ENCODE measurements around the gene C9orf43. TPM values are rescaled to one million over a fixed set of nuclear protein-coding genes. Genes with fewer than 3 reads are reported as not detected.
"Not testable (repeated sequence)": the region's sequence is repeated elsewhere in the genome, so short reads cannot be mapped to it uniquely, and the experiment has no call there.

Gene C9orf43
- total and polyA plus RNA-seq, 2 experiments from 2014 or later, result 1.4 to 2.3 TPM

GRCh38 chr9:113380869-113381378, 29.6 kb upstream of the C9orf43 start:
- Histone ChIP-seq H3K4me1 (ENCODE audit: low read depth) (peaks cover 11% of the 10 kb centered on the region), H3K4me3 (no peak overlapping the region), H3K27ac (peak overlapping the region; percentile 86), H3K9me3 (ENCODE audit: low read depth) (no peaks in the 10 kb centered on the region), H3K27me3 (no peaks in the 10 kb centered on the region), H3K36me3 (no peaks in the 10 kb centered on the region)
- TF ChIP-seq CTCF (IDR thresholded peaks at IDR 0.05; ENCODE audit: low read depth, low read length), result no peak
- no peak for DNase-seq (ENCODE audit: low read depth in 1 of 2, low spot score in 1 of 2)

- not testable (repeated sequence) for H3K36me3 ChIP-seq; DNase-seq (ENCODE audit: low read depth in 1 of 2, low spot score in 1 of 2); H3K27me3 ChIP-seq; H3K4me3 ChIP-seq; H3K9me3 ChIP-seq (ENCODE audit: low read depth); H3K27ac ChIP-seq
- H3K4me1 ChIP-seq (ENCODE audit: low read depth), result peaks cover 11% of the 10 kb centered on the region
Observed at GRCh38 chr9:113381441-113381840, 29.1 kb upstream of the C9orf43 start.

- no peak for TF ChIP-seq CTCF (IDR thresholded peaks at IDR 0.05; ENCODE audit: low read depth, low read length)
- no peak overlapping the region for H3K4me3 ChIP-seq
- peaks cover 11% of the 10 kb centered on the region for H3K4me1 ChIP-seq (ENCODE audit: low read depth)
- DNase-seq (ENCODE audit: low read depth in 1 of 2, low spot score in 1 of 2), result no peak
- H3K36me3 ChIP-seq, result no peaks in the 10 kb centered on the region
- no peaks in the 10 kb centered on the region for H3K9me3 ChIP-seq (ENCODE audit: low read depth)
- H3K27ac ChIP-seq, result no peak overlapping the region
- no peaks in the 10 kb centered on the region for H3K27me3 ChIP-seq
Observed at GRCh38 chr9:113381909-113382411, 28.6 kb upstream of the C9orf43 start.

- Histone ChIP-seq H3K4me1 (ENCODE audit: low read depth) (no peaks in the 10 kb centered on the region), H3K9me3 (ENCODE audit: low read depth) (no peaks in the 10 kb centered on the region), H3K27me3 (no peaks in the 10 kb centered on the region), H3K4me3 (no peak overlapping the region), H3K27ac (peak overlapping the region; percentile 75), H3K36me3 (peaks cover 6% of the 10 kb centered on the region)
- TF ChIP-seq CTCF (IDR thresholded peaks at IDR 0.05; ENCODE audit: low read depth, low read length), result no peak
- DNase-seq (ENCODE audit: low read depth in 1 of 2, low spot score in 1 of 2), result no peak
Observed at GRCh38 chr9:113386571-113387393, 23.8 kb upstream of the C9orf43 start.

GRCh38 chr9:113387560-113388230, 22.9 kb upstream of the C9orf43 start:
- Histone ChIP-seq H3K4me3 (no peak overlapping the region), H3K4me1 (ENCODE audit: low read depth) (no peaks in the 10 kb centered on the region), H3K27me3 (no peaks in the 10 kb centered on the region), H3K27ac (peak overlapping the region; percentile 75), H3K36me3 (peaks cover 6% of the 10 kb centered on the region), H3K9me3 (ENCODE audit: low read depth) (no peaks in the 10 kb centered on the region)
- no peak for DNase-seq (ENCODE audit: low read depth in 1 of 2, low spot score in 1 of 2)
- no peak for TF ChIP-seq CTCF (IDR thresholded peaks at IDR 0.05; ENCODE audit: low read depth, low read length)

GRCh38 chr9:113388833-113389232, 21.7 kb upstream of the C9orf43 start:
- H3K9me3 ChIP-seq (ENCODE audit: low read depth), result no peaks in the 10 kb centered on the region
- no peak overlapping the region for H3K4me3 ChIP-seq
- H3K4me1 ChIP-seq (ENCODE audit: low read depth), result no peaks in the 10 kb centered on the region
- DNase-seq (ENCODE audit: low read depth in 1 of 2, low spot score in 1 of 2), result no peak
- no peak for TF ChIP-seq CTCF (IDR thresholded peaks at IDR 0.05; ENCODE audit: low read depth, low read length)
- no peaks in the 10 kb centered on the region for H3K27me3 ChIP-seq
- peaks cover 6% of the 10 kb centered on the region for H3K36me3 ChIP-seq
- no peak overlapping the region for H3K27ac ChIP-seq
